Keratinocyte (primary cell): ENCODE data around the gene TMEM253. TPM values are rescaled to one million over a fixed set of nuclear protein-coding genes. Genes with fewer than 3 reads are reported as not detected.

Experiments used
- DNase-seq: peaks from one replicate; pipeline ENCODE4 v3.0.0-alpha.2; 2011; ENCODE audit warnings: low read depth, missing footprints, low spot score
- FAIRE-seq: peaks from 2 replicates; lab custom pipeline; 2011; peaks lifted over from hg19 to GRCh38; lab: Jason Lieb, UNC
- H2AFZ ChIP-seq: 2 replicates; pipeline ENCODE4 v1.6.0; 2012; ENCODE audit warnings: low read length, control low read depth, inconsistent platforms; ENCODE audit not compliant: control insufficient read depth
- H3K27ac ChIP-seq: 2 replicates; pipeline ENCODE4 v1.5.1; 2011; ENCODE audit warnings: low read length; ENCODE audit not compliant: control insufficient read depth, insufficient read depth
- H3K27me3 ChIP-seq: 3 replicates; pipeline ENCODE4 v1.6.0; 2011; ENCODE audit warnings: low read length; ENCODE audit not compliant: control insufficient read depth, insufficient read depth; ENCODE audit errors: extremely low read depth
- H3K36me3 ChIP-seq, 2 experiments: 2 replicates in 1 of 2; 3 replicates in 1 of 2; pipeline ENCODE4 v1.5.1; 2011; ENCODE audit warnings: low read length in 2 of 2, mild to moderate bottlenecking in 1 of 2; ENCODE audit not compliant: control insufficient read depth in 2 of 2, insufficient read depth in 2 of 2; ENCODE audit errors: extremely low read depth in 1 of 2
- H3K4me1 ChIP-seq: 3 replicates; pipeline ENCODE4 v1.5.1; 2011; ENCODE audit warnings: low read length; ENCODE audit not compliant: control insufficient read depth, insufficient read depth; ENCODE audit errors: extremely low read depth
- H3K4me2 ChIP-seq: 3 replicates; pipeline ENCODE4 v1.6.0; 2011; ENCODE audit warnings: low read depth, low read length; ENCODE audit not compliant: control insufficient read depth, insufficient read depth; ENCODE audit errors: extremely low read depth
- H3K4me3 ChIP-seq, 3 experiments: fragments of 200-600 bp in 1 of 3; sonication (generic) in 1 of 3; 2 replicates in 2 of 3; 3 replicates in 1 of 3; pipeline ENCODE4 v1.5.1; 2011 to 2016; ENCODE audit warnings: low read length in 3 of 3, mild to moderate bottlenecking in 3 of 3, control low read depth in 2 of 3, inconsistent platforms in 1 of 3, low read depth in 1 of 3, mixed read lengths in 1 of 3, mixed run types in 1 of 3, moderate library complexity in 1 of 3; ENCODE audit not compliant: control insufficient read depth in 2 of 3, insufficient read depth in 2 of 3; ENCODE audit errors: extremely low read depth in 1 of 3
- H3K79me2 ChIP-seq: 2 replicates; pipeline ENCODE4 v1.6.0; 2012; ENCODE audit warnings: low read length; ENCODE audit not compliant: control insufficient read depth, insufficient read depth
- H3K9ac ChIP-seq: 3 replicates; pipeline ENCODE4 v1.6.0; 2011; ENCODE audit warnings: low read length; ENCODE audit not compliant: control insufficient read depth, insufficient read depth; ENCODE audit errors: extremely low read depth
- H3K9me1 ChIP-seq: 3 replicates; pipeline ENCODE4 v1.6.0; 2011; ENCODE audit warnings: low read length; ENCODE audit not compliant: control insufficient read depth, insufficient read depth; ENCODE audit errors: extremely low read depth
- H3K9me3 ChIP-seq: 2 replicates; pipeline ENCODE4 v1.5.1; 2012; ENCODE audit warnings: low read depth, low read length; ENCODE audit not compliant: control insufficient read depth
- H4K20me1 ChIP-seq: 3 replicates; pipeline ENCODE4 v1.6.0; 2011; ENCODE audit warnings: low read length; ENCODE audit not compliant: control insufficient read depth, insufficient read depth; ENCODE audit errors: extremely low read depth
- CTCF ChIP-seq, 3 experiments: IDR thresholded peaks in 1 of 3; conservative IDR thresholded peaks in 1 of 3; optimal IDR thresholded peaks in 1 of 3; 2 replicates in 2 of 3; 3 replicates in 1 of 3; pipeline versions ENCODE3 to v1.5.1; 2011; ENCODE audit warnings: low read length in 3 of 3, mild to moderate bottlenecking in 3 of 3, moderate library complexity in 2 of 3, control low read depth in 1 of 3, inconsistent platforms in 1 of 3; ENCODE audit not compliant: insufficient read depth in 2 of 3; ENCODE audit errors: extremely low read depth in 1 of 3
- EZH2 ChIP-seq: IDR thresholded peaks from one replicate; pipeline ENCODE4 v1.6.1; 2012; ENCODE audit warnings: inconsistent platforms, mild to moderate bottlenecking, low read length, moderate library complexity
- dilution Hi-C: fragments of 300-500 bp; cut with MboI; formaldehyde crosslinking; loops from one replicate; pipeline ENCODE4 v1.7.0; 2020; ENCODE audit warnings: low sequenced_read_pairs; ENCODE audit not compliant: extremely low pct_ligation_motif_present
- polyA plus RNA-seq, 5 experiments: library from polyadenylated mRNA; depleted of rRNA in 3 of 5; stranded (reverse) in 3 of 5; stranded (forward) in 1 of 5; unstranded in 1 of 5; fragments of >200 nt; gene quantifications; 1 replicate in 1 of 5; 2 replicates in 3 of 5; 3 replicates in 1 of 5; pipeline versions ENCODE4 v1.2.1 to v1.2.3, GENCODE V29; 2011 to 2012; ENCODE audit warnings: missing spikeins in 2 of 5, low read depth in 1 of 5, low replicate concordance in 1 of 5

Gene TMEM253
- polyA plus RNA-seq, 1 donor (not counting 4 experiments of a cell fraction or from before 2014, with no cell fraction given) = 1.1 TPM

DNA sequence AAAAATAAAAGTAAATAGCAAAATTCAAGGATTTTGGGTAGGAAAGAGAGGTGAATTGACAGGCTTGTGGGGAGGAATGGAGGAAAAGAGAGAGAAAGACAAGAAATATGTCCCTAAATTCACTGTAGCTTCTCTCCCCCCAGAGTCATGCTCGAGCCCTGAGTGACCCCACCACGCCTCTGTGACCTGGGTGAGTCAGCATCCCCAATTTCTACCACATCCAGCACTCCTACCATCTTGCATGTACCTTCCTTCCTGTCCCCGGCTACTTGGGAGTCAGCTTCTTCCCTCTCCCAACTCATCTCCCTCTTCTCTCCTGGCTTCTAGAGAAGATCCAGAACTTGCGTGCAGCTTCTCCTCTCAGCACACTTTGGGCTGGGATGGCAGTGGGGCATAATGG lies 12.2 kb upstream of the TMEM253 start:
- Histone ChIP-seq H3K27me3 (no peaks in the 10 kb centered on the region), H3K4me1 (peaks cover 17% of the 10 kb centered on the region), H3K36me3 (peaks cover 18 to 23% of the 10 kb centered on the region in 2 experiments), H3K79me2 (no peaks in the 10 kb centered on the region), H4K20me1 (peaks cover 3% of the 10 kb centered on the region), H3K9me3 (no peaks in the 10 kb centered on the region), H3K27ac (no peak overlapping the region), H3K4me3 (no peak overlapping the region), H3K9ac (no peak overlapping the region), H3K9me1 (peaks cover 3% of the 10 kb centered on the region), H3K4me2 (no peak overlapping the region), H2AFZ (no peak overlapping the region)
- dilution Hi-C loops = no loop called here
- no peak for FAIRE-seq
- DNase-seq = no peak
- TF ChIP-seq CTCF (optimal IDR thresholded peaks at IDR 0.05 in 1 of 3, IDR thresholded peaks at IDR 0.05 in 1 of 3, conservative IDR thresholded peaks at IDR 0.05 in 1 of 3; ENCODE audit: extremely low read depth in 1 of 3, insufficient read depth in 2 of 3, low read length in 3 of 3) = no peak
- no peak for TF ChIP-seq EZH2

- dilution Hi-C loops = no loop called here
- FAIRE-seq (no peak), DNase-seq (no peak)
- Histone ChIP-seq H3K4me2 (no peak overlapping the region), H3K9ac (no peak overlapping the region), H3K27me3 (no peaks in the 10 kb centered on the region), H3K4me3 (no peak overlapping the region), H3K79me2 (peaks cover 6% of the 10 kb centered on the region), H3K9me1 (peaks cover 3% of the 10 kb centered on the region), H4K20me1 (peaks cover 4% of the 10 kb centered on the region), H3K27ac (no peak overlapping the region), H2AFZ (no peak overlapping the region), H3K36me3 (peaks cover 18 to 23% of the 10 kb centered on the region in 2 experiments), H3K9me3 (no peaks in the 10 kb centered on the region), H3K4me1 (peaks cover 15% of the 10 kb centered on the region)
- no peak for TF ChIP-seq CTCF (optimal IDR thresholded peaks at IDR 0.05 in 1 of 3, IDR thresholded peaks at IDR 0.05 in 1 of 3, conservative IDR thresholded peaks at IDR 0.05 in 1 of 3; ENCODE audit: extremely low read depth in 1 of 3, insufficient read depth in 2 of 3, low read length in 3 of 3)
- TF ChIP-seq EZH2 = no peak
These were observed 11.6 kb upstream of the TMEM253 start for GRCh38 chr14:21089271-21089670.
